HepG2 (cell line): ENCODE results near the gene NUDT21.

Experiments used
- AFF4 ChIP-seq: sonication (generic); formaldehyde crosslinking; IDR thresholded peaks from 2 replicates; pipeline ENCODE4 v1.4.0; 2020; ENCODE audit warnings: missing genetic modification reagents
- ATAD3A ChIP-seq: sonication (generic); formaldehyde crosslinking; IDR thresholded peaks from 2 replicates; pipeline ENCODE4 v1.4.0; 2020; ENCODE audit warnings: missing genetic modification reagents
- CENPX ChIP-seq: sonication (generic); formaldehyde crosslinking; IDR thresholded peaks from 2 replicates; pipeline ENCODE4 v1.9.0; 2021; ENCODE audit warnings: mild to moderate bottlenecking, missing genetic modification reagents, moderate library complexity
- CTCF ChIP-seq: sonication (generic); formaldehyde crosslinking; IDR thresholded peaks from 2 replicates; pipeline ENCODE4 v1.5.0; 2020; ENCODE audit warnings: mild to moderate bottlenecking, missing genetic modification reagents, moderate library complexity
- EZH2 ChIP-seq: conservative IDR thresholded peaks from 2 replicates; pipeline ENCODE4 v1.6.1; 2012; ENCODE audit warnings: mild to moderate bottlenecking, low read depth, low read length, moderate library complexity
- GABPA ChIP-seq, 2 experiments: IDR thresholded peaks; 2 replicates each; pipeline ENCODE4 v1.6.1; 2011 to 2016; ENCODE audit warnings: low read depth in 2 of 2, low read length in 1 of 2, missing biosample characterization in 1 of 2, missing genetic modification characterization in 1 of 2
- HDAC1 ChIP-seq: sonication (generic); formaldehyde crosslinking; IDR thresholded peaks from 2 replicates; pipeline ENCODE4 v1.5.1; 2020; ENCODE audit warnings: mild to moderate bottlenecking, missing genetic modification reagents
- HDAC2 ChIP-seq: sonication (generic); formaldehyde crosslinking; IDR thresholded peaks from 2 replicates; pipeline ENCODE4 v1.4.0; 2020; ENCODE audit warnings: missing genetic modification reagents
- POLR2A ChIP-seq, 2 experiments: IDR thresholded peaks; 2 replicates each; pipeline ENCODE4 v1.6.1; 2011; ENCODE audit warnings: low read depth in 2 of 2, low read length in 2 of 2, mild to moderate bottlenecking in 1 of 2, moderate library complexity in 1 of 2; ENCODE audit not compliant: insufficient read depth in 1 of 2
- POLR2G ChIP-seq: fragments of 200-400 bp; formaldehyde crosslinking; IDR thresholded peaks from 2 replicates; pipeline ENCODE4 v1.6.1; 2018; ENCODE audit warnings: mild to moderate bottlenecking, low read depth, low read length, moderate library complexity
- REST ChIP-seq, 2 experiments: IDR thresholded peaks; 2 replicates each; pipeline ENCODE4 v1.6.1; 2011 to 2012; ENCODE audit warnings: low read length in 2 of 2, borderline replicate concordance in 1 of 2, low read depth in 1 of 2, mild to moderate bottlenecking in 1 of 2, moderate library complexity in 1 of 2
- ZNF138 ChIP-seq: sonication (generic); formaldehyde crosslinking; IDR thresholded peaks from 2 replicates; pipeline ENCODE4 v1.5.0; 2020; ENCODE audit warnings: mild to moderate bottlenecking, low read depth, missing genetic modification reagents
- ZNF468 ChIP-seq: sonication (generic); formaldehyde crosslinking; IDR thresholded peaks from 2 replicates; pipeline ENCODE4 v1.8.0; 2022; ENCODE audit warnings: mild to moderate bottlenecking, moderate library complexity, missing genetic modification reagents

- TF ChIP-seq POLR2G (no peak), POLR2A (IDR thresholded peaks at IDR 0.05; ENCODE audit: insufficient read depth in 1 of 2, low read depth in 2 of 2, low read length in 2 of 2) (no peak), REST (IDR thresholded peaks at IDR 0.05; ENCODE audit: borderline replicate concordance in 1 of 2, low read depth in 1 of 2, low read length in 2 of 2) (no peak), HDAC1 (CRISPR knock-in tag) (no peak), GABPA (IDR thresholded peaks at IDR 0.05; ENCODE audit: low read depth, low read length) (no peak), GABPA (CRISPR knock-in tag; IDR thresholded peaks at IDR 0.05; ENCODE audit: low read depth) (no peak), ZNF468 (CRISPR knock-in tag) (no peak), AFF4 (CRISPR knock-in tag) (no peak), CTCF (no peak), ZNF138 (CRISPR knock-in tag) (no peak), ATAD3A (CRISPR knock-in tag) (no peak), EZH2 (no peak), CENPX (CRISPR knock-in tag) (no peak), HDAC2 (CRISPR knock-in tag) (no peak)
Observed at GRCh38 chr16:56470232-56470631, 19.1 kb upstream of the NUDT21 start.
